ENCODE results near the gene DSC2.

DNA sequence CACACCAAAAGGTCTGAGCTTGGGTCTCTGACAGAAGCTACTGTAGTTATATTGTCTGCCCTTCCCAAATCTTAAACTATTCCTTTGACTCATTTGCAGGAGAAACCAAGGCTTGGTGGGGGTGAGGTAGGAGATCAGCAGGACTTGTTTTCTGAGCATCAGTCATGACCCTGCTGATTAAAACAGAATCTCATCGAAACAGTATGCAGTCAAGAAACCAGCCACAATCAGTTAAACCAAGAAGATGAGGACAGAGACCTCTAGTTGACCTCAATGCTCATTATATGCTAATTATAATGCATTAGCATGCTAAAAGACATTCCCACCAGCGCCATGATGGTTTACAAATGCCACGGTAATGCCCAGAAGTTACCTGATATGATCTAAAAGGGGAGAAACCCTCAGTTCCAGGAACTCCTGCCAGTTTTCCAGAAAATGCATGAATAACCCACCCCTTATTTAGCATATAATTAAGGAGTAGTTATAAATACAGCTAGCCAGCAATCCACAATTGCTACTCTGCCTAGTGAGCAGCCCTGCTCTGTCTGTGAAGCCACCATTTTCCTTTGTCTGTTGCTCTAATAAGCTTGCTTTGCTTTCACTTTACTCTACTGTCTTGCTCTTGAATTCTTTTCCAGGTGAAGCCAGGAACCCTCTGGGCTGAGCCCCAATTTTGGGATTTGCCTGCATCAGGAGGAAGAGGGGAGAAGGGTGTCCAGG is 86.3 kb downstream of the DSC2 start:
- TF ChIP-seq, protein P1, sequence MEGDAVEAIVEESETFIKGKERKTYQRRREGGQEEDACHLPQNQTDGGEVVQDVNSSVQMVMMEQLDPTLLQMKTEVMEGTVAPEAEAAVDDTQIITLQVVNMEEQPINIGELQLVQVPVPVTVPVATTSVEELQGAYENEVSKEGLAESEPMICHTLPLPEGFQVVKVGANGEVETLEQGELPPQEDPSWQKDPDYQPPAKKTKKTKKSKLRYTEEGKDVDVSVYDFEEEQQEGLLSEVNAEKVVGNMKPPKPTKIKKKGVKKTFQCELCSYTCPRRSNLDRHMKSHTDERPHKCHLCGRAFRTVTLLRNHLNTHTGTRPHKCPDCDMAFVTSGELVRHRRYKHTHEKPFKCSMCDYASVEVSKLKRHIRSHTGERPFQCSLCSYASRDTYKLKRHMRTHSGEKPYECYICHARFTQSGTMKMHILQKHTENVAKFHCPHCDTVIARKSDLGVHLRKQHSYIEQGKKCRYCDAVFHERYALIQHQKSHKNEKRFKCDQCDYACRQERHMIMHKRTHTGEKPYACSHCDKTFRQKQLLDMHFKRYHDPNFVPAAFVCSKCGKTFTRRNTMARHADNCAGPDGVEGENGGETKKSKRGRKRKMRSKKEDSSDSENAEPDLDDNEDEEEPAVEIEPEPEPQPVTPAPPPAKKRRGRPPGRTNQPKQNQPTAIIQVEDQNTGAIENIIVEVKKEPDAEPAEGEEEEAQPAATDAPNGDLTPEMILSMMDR (IDR thresholded peaks at IDR 0.05), result no peak
- no peak for TF ChIP-seq POLR2AphosphoS5 (IDR thresholded peaks at IDR 0.05)
- no peak for TF ChIP-seq POLR2A (IDR thresholded peaks at IDR 0.05)

Data from gastroesophageal sphincter (tissue), 3 donors.